GM06990 (cell line): ENCODE measurements around the gene IGF1R.
A peak's percentile ranks its signal among the peaks of the same experiment; 100 is the strongest.

Experiments used
- DNase-seq: peaks from one replicate; pipeline ENCODE4 v3.0.0-alpha.2; 2011; ENCODE audit not compliant: insufficient read length; ENCODE audit errors: extremely low read depth
- H3K27me3 ChIP-seq: replicated peaks from 2 replicates; pipeline ENCODE4 v1.6.0; 2011; ENCODE audit warnings: low read length; ENCODE audit not compliant: control insufficient read depth, insufficient read depth
- H3K36me3 ChIP-seq: 2 replicates; pipeline ENCODE4 v1.5.1; 2011; ENCODE audit warnings: low read length; ENCODE audit not compliant: control insufficient read depth, insufficient read depth
- H3K4me3 ChIP-seq: replicated peaks from 2 replicates; pipeline ENCODE4 v1.5.1; 2011; ENCODE audit warnings: low read depth, mild to moderate bottlenecking, control low read depth, low read length
- TF ChIP-seq, protein P1 (sequence below): IDR thresholded peaks from 2 replicates; pipeline ENCODE4 v1.5.1; 2011; ENCODE audit warnings: low read length, control low read depth, mild to moderate bottlenecking, inconsistent platforms; ENCODE audit not compliant: insufficient read depth, poor library complexity, severe bottlenecking

The IGF1R gene

GRCh38 chr15:98981851-98982722 is 333.7 kb downstream of the IGF1R start:
- Histone ChIP-seq H3K4me3 (no peak overlapping the region), H3K27me3 (no peaks in the 10 kb centered on the region), H3K36me3 (no peaks in the 10 kb centered on the region)
- TF ChIP-seq, protein P1, sequence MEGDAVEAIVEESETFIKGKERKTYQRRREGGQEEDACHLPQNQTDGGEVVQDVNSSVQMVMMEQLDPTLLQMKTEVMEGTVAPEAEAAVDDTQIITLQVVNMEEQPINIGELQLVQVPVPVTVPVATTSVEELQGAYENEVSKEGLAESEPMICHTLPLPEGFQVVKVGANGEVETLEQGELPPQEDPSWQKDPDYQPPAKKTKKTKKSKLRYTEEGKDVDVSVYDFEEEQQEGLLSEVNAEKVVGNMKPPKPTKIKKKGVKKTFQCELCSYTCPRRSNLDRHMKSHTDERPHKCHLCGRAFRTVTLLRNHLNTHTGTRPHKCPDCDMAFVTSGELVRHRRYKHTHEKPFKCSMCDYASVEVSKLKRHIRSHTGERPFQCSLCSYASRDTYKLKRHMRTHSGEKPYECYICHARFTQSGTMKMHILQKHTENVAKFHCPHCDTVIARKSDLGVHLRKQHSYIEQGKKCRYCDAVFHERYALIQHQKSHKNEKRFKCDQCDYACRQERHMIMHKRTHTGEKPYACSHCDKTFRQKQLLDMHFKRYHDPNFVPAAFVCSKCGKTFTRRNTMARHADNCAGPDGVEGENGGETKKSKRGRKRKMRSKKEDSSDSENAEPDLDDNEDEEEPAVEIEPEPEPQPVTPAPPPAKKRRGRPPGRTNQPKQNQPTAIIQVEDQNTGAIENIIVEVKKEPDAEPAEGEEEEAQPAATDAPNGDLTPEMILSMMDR, result no peak
- DNase-seq, result peak; percentile 76

- TF ChIP-seq, protein P1, result no peak
- H3K27me3 ChIP-seq, result no peaks in the 10 kb centered on the region
- no peak for DNase-seq
- no peaks in the 10 kb centered on the region for H3K36me3 ChIP-seq
- H3K4me3 ChIP-seq, result no peak overlapping the region
These were observed 335.0 kb downstream of the IGF1R start for GRCh38 chr15:98983334-98983733.

DNA sequence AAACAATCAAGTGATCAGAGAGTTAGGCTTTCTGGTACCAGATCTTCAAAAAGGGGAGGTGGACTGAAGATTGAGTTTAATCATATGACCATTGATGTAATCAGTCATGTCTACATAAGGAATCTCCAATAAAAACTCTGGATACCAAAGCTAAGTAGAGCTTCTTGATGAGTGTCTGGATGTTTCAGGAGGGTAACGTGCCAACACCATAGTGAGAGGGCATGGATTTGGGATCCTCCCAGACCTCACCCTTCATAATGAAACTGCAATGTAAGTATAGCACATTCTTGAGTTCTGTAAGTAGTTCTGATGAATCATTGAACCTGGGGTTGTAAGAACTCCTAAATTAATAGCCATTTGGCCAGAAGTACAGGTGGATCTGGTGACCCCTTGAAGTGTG is 337.9 kb downstream of the IGF1R start:
- no peaks in the 10 kb centered on the region for H3K27me3 ChIP-seq
- TF ChIP-seq, protein P1, result no peak
- no peak overlapping the region for H3K4me3 ChIP-seq
- no peak for DNase-seq
- H3K36me3 ChIP-seq, result no peaks in the 10 kb centered on the region

GRCh38 chr15:98994892-98995291 is 346.6 kb downstream of the IGF1R start:
- Histone ChIP-seq H3K36me3 (no peaks in the 10 kb centered on the region), H3K4me3 (no peak overlapping the region), H3K27me3 (no peaks in the 10 kb centered on the region)
- DNase-seq, result no peak
- TF ChIP-seq, protein P1, result no peak

- TF ChIP-seq, protein P1, result no peak
- H3K27me3 ChIP-seq, result no peaks in the 10 kb centered on the region
- H3K36me3 ChIP-seq, result no peaks in the 10 kb centered on the region
- no peak for DNase-seq
- H3K4me3 ChIP-seq, result no peak overlapping the region
These were observed 347.8 kb downstream of the IGF1R start for GRCh38 chr15:98996169-98996568.
